Ishikawa (cell line): ENCODE results near the gene IGDCC3.

Experiments used
- CEBPB ChIP-seq: IDR thresholded peaks from 2 replicates; pipeline ENCODE4 v1.6.1; 2012
- CREB1 ChIP-seq: IDR thresholded peaks from 2 replicates; pipeline ENCODE4 v1.6.1; 2012; ENCODE audit warnings: low read depth
- EGR1 ChIP-seq: IDR thresholded peaks from 2 replicates; pipeline ENCODE4 v1.6.1; 2012
- EP300 ChIP-seq: IDR thresholded peaks from 2 replicates; pipeline ENCODE4 v1.6.1; 2012; ENCODE audit warnings: borderline replicate concordance
- FOXM1 ChIP-seq: IDR thresholded peaks from 2 replicates; pipeline ENCODE4 v1.6.1; 2012; ENCODE audit warnings: low read depth, borderline replicate concordance
- RAD21 ChIP-seq: IDR thresholded peaks from 2 replicates; pipeline ENCODE4 v1.6.1; 2012; ENCODE audit warnings: low read depth
- TAF1 ChIP-seq: IDR thresholded peaks from 2 replicates; pipeline ENCODE4 v1.6.1; 2012; ENCODE audit warnings: low read depth, mild to moderate bottlenecking
- TEAD4 ChIP-seq: IDR thresholded peaks from 2 replicates; pipeline ENCODE4 v1.6.1; 2012
- YY1 ChIP-seq: IDR thresholded peaks from 2 replicates; pipeline ENCODE4 v1.6.1; 2012; ENCODE audit warnings: low read depth
- ZBTB7A ChIP-seq: IDR thresholded peaks from 2 replicates; pipeline ENCODE4 v1.6.1; 2012; ENCODE audit warnings: low read depth
- TF ChIP-seq, protein P1 (sequence below): IDR thresholded peaks from 2 replicates; pipeline ENCODE4 v1.6.1; 2012
- TF ChIP-seq, protein P2 (sequence below): IDR thresholded peaks from 2 replicates; pipeline ENCODE4 v1.6.1; 2012
- TF ChIP-seq, protein P3 (sequence below): IDR thresholded peaks from 2 replicates; pipeline ENCODE4 v1.6.1; 2012; ENCODE audit warnings: low read depth, mild to moderate bottlenecking

DNA sequence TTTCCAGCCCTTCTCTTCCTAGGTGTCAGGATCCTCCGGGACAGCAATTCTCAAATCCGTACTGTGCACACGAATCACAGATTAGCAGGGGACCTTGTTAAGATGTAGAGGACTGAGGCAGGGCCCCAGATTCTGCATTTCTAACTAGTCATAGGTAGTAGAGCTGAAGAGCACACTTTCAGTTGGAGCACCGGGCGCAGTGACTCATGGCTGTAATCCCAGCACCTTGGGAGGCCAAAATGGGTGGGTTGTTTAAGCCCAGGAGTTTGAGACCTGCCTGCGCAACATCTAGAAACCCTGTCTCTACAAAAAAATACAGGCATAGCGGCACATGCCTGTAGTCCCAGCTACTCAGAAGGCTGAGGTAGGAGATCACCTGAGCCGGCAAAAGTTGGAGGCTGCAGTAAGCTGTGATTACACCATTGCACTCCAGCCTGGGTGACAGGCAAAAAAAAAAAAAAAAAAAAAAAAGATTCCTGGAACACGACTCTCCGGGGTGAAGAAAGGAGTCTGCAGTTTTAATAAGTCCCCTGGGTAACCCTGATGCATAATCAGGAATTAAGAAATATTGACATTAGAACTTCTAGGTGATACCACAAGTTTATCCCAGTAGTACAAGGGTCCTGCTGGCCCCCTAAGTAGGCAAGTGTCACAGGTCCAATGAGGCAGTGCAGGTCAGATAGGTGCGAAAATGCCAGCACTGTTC is 21.4 kb upstream of the IGDCC3 start:
- TF ChIP-seq ZBTB7A = no peak
- no peak for TF ChIP-seq TEAD4
- TF ChIP-seq EP300 = no peak
- no peak for TF ChIP-seq YY1
- no peak for TF ChIP-seq EGR1
- TF ChIP-seq RAD21 = no peak
- TF ChIP-seq, protein P1, sequence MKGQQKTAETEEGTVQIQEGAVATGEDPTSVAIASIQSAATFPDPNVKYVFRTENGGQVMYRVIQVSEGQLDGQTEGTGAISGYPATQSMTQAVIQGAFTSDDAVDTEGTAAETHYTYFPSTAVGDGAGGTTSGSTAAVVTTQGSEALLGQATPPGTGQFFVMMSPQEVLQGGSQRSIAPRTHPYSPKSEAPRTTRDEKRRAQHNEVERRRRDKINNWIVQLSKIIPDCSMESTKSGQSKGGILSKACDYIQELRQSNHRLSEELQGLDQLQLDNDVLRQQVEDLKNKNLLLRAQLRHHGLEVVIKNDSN = no peak
- TF ChIP-seq, protein P2, sequence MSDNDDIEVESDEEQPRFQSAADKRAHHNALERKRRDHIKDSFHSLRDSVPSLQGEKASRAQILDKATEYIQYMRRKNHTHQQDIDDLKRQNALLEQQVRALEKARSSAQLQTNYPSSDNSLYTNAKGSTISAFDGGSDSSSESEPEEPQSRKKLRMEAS = no peak
- TF ChIP-seq CEBPB = no peak
- TF ChIP-seq TAF1 = no peak
- no peak for TF ChIP-seq FOXM1
- TF ChIP-seq, protein P3, sequence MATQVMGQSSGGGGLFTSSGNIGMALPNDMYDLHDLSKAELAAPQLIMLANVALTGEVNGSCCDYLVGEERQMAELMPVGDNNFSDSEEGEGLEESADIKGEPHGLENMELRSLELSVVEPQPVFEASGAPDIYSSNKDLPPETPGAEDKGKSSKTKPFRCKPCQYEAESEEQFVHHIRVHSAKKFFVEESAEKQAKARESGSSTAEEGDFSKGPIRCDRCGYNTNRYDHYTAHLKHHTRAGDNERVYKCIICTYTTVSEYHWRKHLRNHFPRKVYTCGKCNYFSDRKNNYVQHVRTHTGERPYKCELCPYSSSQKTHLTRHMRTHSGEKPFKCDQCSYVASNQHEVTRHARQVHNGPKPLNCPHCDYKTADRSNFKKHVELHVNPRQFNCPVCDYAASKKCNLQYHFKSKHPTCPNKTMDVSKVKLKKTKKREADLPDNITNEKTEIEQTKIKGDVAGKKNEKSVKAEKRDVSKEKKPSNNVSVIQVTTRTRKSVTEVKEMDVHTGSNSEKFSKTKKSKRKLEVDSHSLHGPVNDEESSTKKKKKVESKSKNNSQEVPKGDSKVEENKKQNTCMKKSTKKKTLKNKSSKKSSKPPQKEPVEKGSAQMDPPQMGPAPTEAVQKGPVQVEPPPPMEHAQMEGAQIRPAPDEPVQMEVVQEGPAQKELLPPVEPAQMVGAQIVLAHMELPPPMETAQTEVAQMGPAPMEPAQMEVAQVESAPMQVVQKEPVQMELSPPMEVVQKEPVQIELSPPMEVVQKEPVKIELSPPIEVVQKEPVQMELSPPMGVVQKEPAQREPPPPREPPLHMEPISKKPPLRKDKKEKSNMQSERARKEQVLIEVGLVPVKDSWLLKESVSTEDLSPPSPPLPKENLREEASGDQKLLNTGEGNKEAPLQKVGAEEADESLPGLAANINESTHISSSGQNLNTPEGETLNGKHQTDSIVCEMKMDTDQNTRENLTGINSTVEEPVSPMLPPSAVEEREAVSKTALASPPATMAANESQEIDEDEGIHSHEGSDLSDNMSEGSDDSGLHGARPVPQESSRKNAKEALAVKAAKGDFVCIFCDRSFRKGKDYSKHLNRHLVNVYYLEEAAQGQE = no peak
- TF ChIP-seq CREB1 = no peak
